HEK293 (cell line): ENCODE data around the gene MOB4.
A peak's percentile ranks its signal among the peaks of the same experiment; 100 is the strongest.

Source experiments
- EGR2 ChIP-seq: fragments of 450-650 bp; formaldehyde crosslinking; IDR thresholded peaks from 2 replicates; pipeline ENCODE4 v1.5.1; 2016; ENCODE audit warnings: low read depth, missing biosample characterization, missing genetic modification characterization
- GFI1B ChIP-seq: fragments of 450-650 bp; formaldehyde crosslinking; IDR thresholded peaks from 2 replicates; pipeline ENCODE4 v1.5.1; 2016; ENCODE audit warnings: missing biosample characterization, missing genetic modification characterization
- GLIS1 ChIP-seq: fragments of 450-650 bp; formaldehyde crosslinking; IDR thresholded peaks from 2 replicates; pipeline ENCODE4 v1.5.1; 2016; ENCODE audit warnings: missing biosample characterization, missing genetic modification characterization
- GLIS2 ChIP-seq: fragments of 450-650 bp; formaldehyde crosslinking; IDR thresholded peaks from 2 replicates; pipeline ENCODE4 v1.5.1; 2016; ENCODE audit warnings: missing biosample characterization, missing genetic modification characterization
- HOXD13 ChIP-seq: sonication (generic); formaldehyde crosslinking; IDR thresholded peaks from 2 replicates; pipeline ENCODE4 v1.8.0; 2022; ENCODE audit warnings: missing genetic modification reagents, borderline replicate concordance
- KLF10 ChIP-seq: fragments of 450-650 bp; IDR thresholded peaks from 2 replicates; pipeline ENCODE4 v1.5.1; 2018; ENCODE audit warnings: missing biosample characterization, mild to moderate bottlenecking, missing genetic modification characterization
- PRDM1 ChIP-seq: fragments of 450-650 bp; formaldehyde crosslinking; IDR thresholded peaks from 2 replicates; pipeline ENCODE4; 2016; ENCODE audit warnings: missing biosample characterization, missing genetic modification characterization
- SCRT2 ChIP-seq: fragments of 450-650 bp; formaldehyde crosslinking; IDR thresholded peaks from 2 replicates; pipeline ENCODE4 v1.5.1; 2016; ENCODE audit warnings: missing biosample characterization, missing genetic modification characterization
- ZBTB48 ChIP-seq: fragments of 450-650 bp; formaldehyde crosslinking; IDR thresholded peaks from 2 replicates; pipeline ENCODE4 v1.5.1; 2016; ENCODE audit warnings: missing biosample characterization, missing genetic modification characterization
- ZEB2 ChIP-seq: fragments of 450-650 bp; formaldehyde crosslinking; IDR thresholded peaks from 2 replicates; pipeline ENCODE4 v1.5.1; 2016; ENCODE audit warnings: missing biosample characterization, missing genetic modification characterization
- ZNF121 ChIP-seq: fragments of 450-650 bp; formaldehyde crosslinking; IDR thresholded peaks from 2 replicates; pipeline ENCODE4 v1.5.1; 2016; ENCODE audit warnings: missing biosample characterization, missing genetic modification characterization
- ZNF132 ChIP-seq: fragments of 450-650 bp; formaldehyde crosslinking; IDR thresholded peaks from 2 replicates; pipeline ENCODE4 v1.5.1; 2017; ENCODE audit warnings: missing biosample characterization, missing genetic modification characterization, borderline replicate concordance
- ZNF184 ChIP-seq: fragments of 450-650 bp; IDR thresholded peaks from 2 replicates; pipeline ENCODE4 v1.5.1; 2018; ENCODE audit warnings: missing biosample characterization, mild to moderate bottlenecking, missing genetic modification characterization
- ZNF19 ChIP-seq: fragments of 450-650 bp; formaldehyde crosslinking; IDR thresholded peaks from 2 replicates; pipeline ENCODE4; 2016; ENCODE audit warnings: missing biosample characterization, missing genetic modification characterization, low read depth
- ZNF214 ChIP-seq: fragments of 450-650 bp; formaldehyde crosslinking; IDR thresholded peaks from 2 replicates; pipeline ENCODE4 v1.5.1; 2017; ENCODE audit warnings: missing biosample characterization, mild to moderate bottlenecking, missing genetic modification characterization, borderline replicate concordance
- ZNF266 ChIP-seq: fragments of 450-650 bp; formaldehyde crosslinking; IDR thresholded peaks from 2 replicates; pipeline ENCODE4 v1.5.1; 2016; ENCODE audit warnings: missing biosample characterization, missing genetic modification characterization, low read depth
- ZNF37A ChIP-seq: fragments of 450-650 bp; IDR thresholded peaks from 2 replicates; pipeline ENCODE4 v1.5.1; 2018; ENCODE audit warnings: missing biosample characterization, missing genetic modification characterization
- ZNF501 ChIP-seq: fragments of 450-650 bp; formaldehyde crosslinking; IDR thresholded peaks from 2 replicates; pipeline ENCODE4 v1.5.1; 2016; ENCODE audit warnings: missing biosample characterization, missing genetic modification characterization
- ZNF510 ChIP-seq: fragments of 450-650 bp; formaldehyde crosslinking; IDR thresholded peaks from 2 replicates; pipeline ENCODE4 v1.5.1; 2018; ENCODE audit warnings: mild to moderate bottlenecking, missing genetic modification characterization, missing biosample characterization; ENCODE audit not compliant: insufficient replicate concordance
- ZNF530 ChIP-seq: fragments of 450-650 bp; formaldehyde crosslinking; IDR thresholded peaks from 2 replicates; pipeline ENCODE4 v1.5.1; 2016; ENCODE audit warnings: low read depth, missing biosample characterization, missing genetic modification characterization
- ZNF548 ChIP-seq: fragments of 450-650 bp; formaldehyde crosslinking; IDR thresholded peaks from 2 replicates; pipeline ENCODE4 v1.5.1; 2016; ENCODE audit warnings: missing biosample characterization, missing genetic modification characterization
- ZNF626 ChIP-seq: fragments of 450-650 bp; sonication (Bioruptor Pico); formaldehyde crosslinking; IDR thresholded peaks from 2 replicates; pipeline ENCODE4 v1.5.1; 2018; ENCODE audit warnings: missing biosample characterization, missing genetic modification characterization, inconsistent platforms
- ZNF654 ChIP-seq: fragments of 450-650 bp; formaldehyde crosslinking; IDR thresholded peaks from 2 replicates; pipeline ENCODE4 v1.5.1; 2016; ENCODE audit warnings: low read depth, missing biosample characterization, missing genetic modification characterization
- ZNF660 ChIP-seq: fragments of 450-650 bp; IDR thresholded peaks from 2 replicates; pipeline ENCODE4 v1.5.1; 2018; ENCODE audit warnings: missing biosample characterization, mild to moderate bottlenecking, missing genetic modification characterization
- ZNF664 ChIP-seq: fragments of 450-650 bp; formaldehyde crosslinking; IDR thresholded peaks from 2 replicates; pipeline ENCODE4 v1.5.1; 2016; ENCODE audit warnings: missing biosample characterization, missing genetic modification characterization
- ZNF701 ChIP-seq: fragments of 450-650 bp; formaldehyde crosslinking; IDR thresholded peaks from 2 replicates; pipeline ENCODE4 v1.5.1; 2016; ENCODE audit warnings: missing biosample characterization, missing genetic modification characterization
- ZNF76 ChIP-seq: fragments of 450-650 bp; formaldehyde crosslinking; IDR thresholded peaks from 2 replicates; pipeline ENCODE4; 2016; ENCODE audit warnings: low read depth, missing biosample characterization, missing genetic modification characterization, borderline replicate concordance
- ZNF777 ChIP-seq: fragments of 450-650 bp; formaldehyde crosslinking; IDR thresholded peaks from 2 replicates; pipeline ENCODE4 v1.5.1; 2017; ENCODE audit warnings: missing biosample characterization, missing genetic modification characterization, borderline replicate concordance
- ZNF791 ChIP-seq: fragments of 450-650 bp; formaldehyde crosslinking; IDR thresholded peaks from 2 replicates; pipeline ENCODE4 v1.5.1; 2016; ENCODE audit warnings: missing biosample characterization, missing genetic modification characterization
- TF ChIP-seq, protein P1 (sequence below): sonication (generic); formaldehyde crosslinking; IDR thresholded peaks from 2 replicates; pipeline ENCODE4 v1.8.1; 2022; ENCODE audit warnings: mild to moderate bottlenecking, moderate library complexity, missing genetic modification reagents
- TF ChIP-seq, protein P2 (sequence below): fragments of 450-650 bp; formaldehyde crosslinking; IDR thresholded peaks from 2 replicates; pipeline ENCODE4 v1.5.0; 2017; ENCODE audit warnings: missing biosample characterization, missing genetic modification characterization, borderline replicate concordance
- TF ChIP-seq, protein P3 (sequence below): fragments of 450-650 bp; formaldehyde crosslinking; IDR thresholded peaks from 2 replicates; pipeline ENCODE4 v1.5.1; 2017; ENCODE audit warnings: missing biosample characterization, missing genetic modification characterization
- TF ChIP-seq, protein P4 (sequence below): fragments of 450-650 bp; formaldehyde crosslinking; IDR thresholded peaks from 2 replicates; pipeline ENCODE4 v1.5.1; 2016; ENCODE audit warnings: missing biosample characterization, missing genetic modification characterization
- TF ChIP-seq, protein P5 (sequence below): fragments of 450-650 bp; formaldehyde crosslinking; IDR thresholded peaks from 2 replicates; pipeline ENCODE4; 2016; ENCODE audit warnings: missing biosample characterization, missing genetic modification characterization

The MOB4 gene

DNA sequence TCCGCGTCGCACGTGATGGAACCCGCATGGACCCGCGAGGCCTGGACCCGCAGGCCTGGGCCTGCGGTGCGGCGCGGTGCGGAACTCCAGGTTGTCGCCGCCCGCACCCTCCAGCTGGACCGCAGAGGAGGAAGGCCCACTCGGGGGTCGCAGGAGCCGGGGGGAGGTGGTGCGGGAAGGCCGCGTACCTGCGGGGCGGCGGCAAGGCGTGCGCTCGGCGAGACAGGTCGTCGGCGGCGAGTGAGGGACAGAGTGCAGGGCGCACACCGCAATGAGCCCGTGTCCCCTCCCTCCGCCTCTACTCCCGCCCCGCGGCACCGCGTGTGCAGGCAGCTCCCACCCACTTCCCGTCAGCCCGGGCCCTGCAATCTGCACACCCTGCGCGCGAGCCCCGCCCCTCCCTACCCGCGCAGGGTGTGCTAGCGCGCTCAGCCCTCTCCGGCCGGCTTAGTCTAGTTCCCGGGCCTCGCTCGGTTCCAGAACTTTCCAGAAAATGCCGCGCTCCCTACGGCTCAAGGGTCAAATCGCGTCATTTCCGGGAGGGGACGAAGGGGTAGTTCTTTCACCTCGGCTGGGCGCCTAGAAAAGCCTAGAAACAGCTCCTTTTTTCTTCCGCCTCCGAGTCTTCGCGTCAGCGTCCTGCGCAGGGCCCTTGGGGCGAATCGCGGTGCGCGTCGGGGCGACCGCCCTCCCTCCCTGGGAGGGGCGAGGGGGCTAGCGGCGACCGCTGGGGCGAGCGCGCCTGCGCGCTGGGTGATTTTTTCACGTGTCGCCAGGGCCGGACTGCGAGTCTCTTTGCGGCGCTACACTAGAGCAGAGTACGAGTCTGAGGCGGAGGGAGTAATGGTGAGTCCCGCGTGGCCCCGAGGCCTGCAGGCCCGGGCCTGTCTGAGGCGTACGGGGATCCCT is 16.0 kb upstream of the MOB4 start, which contains the start of the genes HSPD1 and HSPE1 (continued):
- TF ChIP-seq, protein P1, sequence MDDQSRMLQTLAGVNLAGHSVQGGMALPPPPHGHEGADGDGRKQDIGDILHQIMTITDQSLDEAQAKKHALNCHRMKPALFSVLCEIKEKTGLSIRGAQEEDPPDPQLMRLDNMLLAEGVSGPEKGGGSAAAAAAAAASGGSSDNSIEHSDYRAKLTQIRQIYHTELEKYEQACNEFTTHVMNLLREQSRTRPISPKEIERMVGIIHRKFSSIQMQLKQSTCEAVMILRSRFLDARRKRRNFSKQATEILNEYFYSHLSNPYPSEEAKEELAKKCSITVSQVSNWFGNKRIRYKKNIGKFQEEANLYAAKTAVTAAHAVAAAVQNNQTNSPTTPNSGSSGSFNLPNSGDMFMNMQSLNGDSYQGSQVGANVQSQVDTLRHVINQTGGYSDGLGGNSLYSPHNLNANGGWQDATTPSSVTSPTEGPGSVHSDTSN (CRISPR knock-in tag), result peak; percentile 34; the same call in 1 of the 2 replicates
- TF ChIP-seq, protein P2, sequence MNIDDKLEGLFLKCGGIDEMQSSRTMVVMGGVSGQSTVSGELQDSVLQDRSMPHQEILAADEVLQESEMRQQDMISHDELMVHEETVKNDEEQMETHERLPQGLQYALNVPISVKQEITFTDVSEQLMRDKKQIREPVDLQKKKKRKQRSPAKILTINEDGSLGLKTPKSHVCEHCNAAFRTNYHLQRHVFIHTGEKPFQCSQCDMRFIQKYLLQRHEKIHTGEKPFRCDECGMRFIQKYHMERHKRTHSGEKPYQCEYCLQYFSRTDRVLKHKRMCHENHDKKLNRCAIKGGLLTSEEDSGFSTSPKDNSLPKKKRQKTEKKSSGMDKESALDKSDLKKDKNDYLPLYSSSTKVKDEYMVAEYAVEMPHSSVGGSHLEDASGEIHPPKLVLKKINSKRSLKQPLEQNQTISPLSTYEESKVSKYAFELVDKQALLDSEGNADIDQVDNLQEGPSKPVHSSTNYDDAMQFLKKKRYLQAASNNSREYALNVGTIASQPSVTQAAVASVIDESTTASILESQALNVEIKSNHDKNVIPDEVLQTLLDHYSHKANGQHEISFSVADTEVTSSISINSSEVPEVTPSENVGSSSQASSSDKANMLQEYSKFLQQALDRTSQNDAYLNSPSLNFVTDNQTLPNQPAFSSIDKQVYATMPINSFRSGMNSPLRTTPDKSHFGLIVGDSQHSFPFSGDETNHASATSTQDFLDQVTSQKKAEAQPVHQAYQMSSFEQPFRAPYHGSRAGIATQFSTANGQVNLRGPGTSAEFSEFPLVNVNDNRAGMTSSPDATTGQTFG (tag by site-specific recombination), result no peak
- TF ChIP-seq ZNF660 (tag by site-specific recombination), result peak; percentile 86
- peak; percentile 98 for TF ChIP-seq ZBTB48 (tag by site-specific recombination)
- TF ChIP-seq, protein P3, sequence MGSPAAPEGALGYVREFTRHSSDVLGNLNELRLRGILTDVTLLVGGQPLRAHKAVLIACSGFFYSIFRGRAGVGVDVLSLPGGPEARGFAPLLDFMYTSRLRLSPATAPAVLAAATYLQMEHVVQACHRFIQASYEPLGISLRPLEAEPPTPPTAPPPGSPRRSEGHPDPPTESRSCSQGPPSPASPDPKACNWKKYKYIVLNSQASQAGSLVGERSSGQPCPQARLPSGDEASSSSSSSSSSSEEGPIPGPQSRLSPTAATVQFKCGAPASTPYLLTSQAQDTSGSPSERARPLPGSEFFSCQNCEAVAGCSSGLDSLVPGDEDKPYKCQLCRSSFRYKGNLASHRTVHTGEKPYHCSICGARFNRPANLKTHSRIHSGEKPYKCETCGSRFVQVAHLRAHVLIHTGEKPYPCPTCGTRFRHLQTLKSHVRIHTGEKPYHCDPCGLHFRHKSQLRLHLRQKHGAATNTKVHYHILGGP (tag by site-specific recombination), result peak; percentile 30; the same call in 1 of the 2 replicates
- no peak; the same call in 1 of the 2 replicates for TF ChIP-seq GFI1B
- no peak for TF ChIP-seq ZNF530 (tag by site-specific recombination)
- no peak for TF ChIP-seq ZNF266 (tag by site-specific recombination)
- no peak for TF ChIP-seq ZNF626 (tag by site-specific recombination)
- peak; percentile 85; the same call in 1 of the 2 replicates for TF ChIP-seq ZNF501 (tag by site-specific recombination)
- no peak for TF ChIP-seq ZNF510
- peak; percentile 91 for TF ChIP-seq EGR2
- no peak for TF ChIP-seq ZNF654
- TF ChIP-seq ZNF548, result no peak
- TF ChIP-seq ZNF19 (tag by site-specific recombination), result no peak
- peak; percentile 94 for TF ChIP-seq KLF10 (tag by site-specific recombination)
- TF ChIP-seq, protein P4, sequence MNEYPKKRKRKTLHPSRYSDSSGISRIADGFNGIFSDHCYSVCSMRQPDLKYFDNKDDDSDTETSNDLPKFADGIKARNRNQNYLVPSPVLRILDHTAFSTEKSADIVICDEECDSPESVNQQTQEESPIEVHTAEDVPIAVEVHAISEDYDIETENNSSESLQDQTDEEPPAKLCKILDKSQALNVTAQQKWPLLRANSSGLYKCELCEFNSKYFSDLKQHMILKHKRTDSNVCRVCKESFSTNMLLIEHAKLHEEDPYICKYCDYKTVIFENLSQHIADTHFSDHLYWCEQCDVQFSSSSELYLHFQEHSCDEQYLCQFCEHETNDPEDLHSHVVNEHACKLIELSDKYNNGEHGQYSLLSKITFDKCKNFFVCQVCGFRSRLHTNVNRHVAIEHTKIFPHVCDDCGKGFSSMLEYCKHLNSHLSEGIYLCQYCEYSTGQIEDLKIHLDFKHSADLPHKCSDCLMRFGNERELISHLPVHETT (tag by site-specific recombination), result peak; percentile 96
- TF ChIP-seq ZNF76 (tag by site-specific recombination), result peak; percentile 96
- TF ChIP-seq ZNF701 (tag by site-specific recombination), result no peak
- TF ChIP-seq HOXD13 (CRISPR knock-in tag), result no peak
- TF ChIP-seq ZNF121 (tag by site-specific recombination), result no peak
- TF ChIP-seq GLIS2 (tag by site-specific recombination), result peak; percentile 21
- no peak for TF ChIP-seq ZNF791
- no peak for TF ChIP-seq PRDM1 (tag by site-specific recombination)
- TF ChIP-seq ZNF184 (tag by site-specific recombination), result no peak
- TF ChIP-seq ZNF664 (tag by site-specific recombination), result no peak
- TF ChIP-seq ZEB2, result peak; percentile 97
- TF ChIP-seq ZNF37A, result no peak
- TF ChIP-seq ZNF777, result no peak
- TF ChIP-seq SCRT2 (tag by site-specific recombination), result no peak
- TF ChIP-seq, protein P5, sequence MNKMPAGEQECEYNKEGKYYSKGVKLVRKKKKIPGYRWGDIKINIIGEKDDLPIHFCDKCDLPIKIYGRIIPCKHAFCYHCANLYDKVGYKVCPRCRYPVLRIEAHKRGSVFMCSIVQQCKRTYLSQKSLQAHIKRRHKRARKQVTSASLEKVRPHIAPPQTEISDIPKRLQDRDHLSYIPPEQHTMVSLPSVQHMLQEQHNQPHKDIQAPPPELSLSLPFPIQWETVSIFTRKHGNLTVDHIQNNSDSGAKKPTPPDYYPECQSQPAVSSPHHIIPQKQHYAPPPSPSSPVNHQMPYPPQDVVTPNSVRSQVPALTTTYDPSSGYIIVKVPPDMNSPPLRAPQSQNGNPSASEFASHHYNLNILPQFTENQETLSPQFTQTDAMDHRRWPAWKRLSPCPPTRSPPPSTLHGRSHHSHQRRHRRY, result no peak
- TF ChIP-seq ZNF132 (tag by site-specific recombination), result no peak
- no peak for TF ChIP-seq ZNF214 (tag by site-specific recombination)
- peak; percentile 31; the same call in 1 of the 2 replicates for TF ChIP-seq GLIS1 (tag by site-specific recombination)
